CD4-positive, alpha-beta T cell treated with Interleukin-15 for 4 hours (primary cell): ENCODE measurements around the gene CAMTA1.

Experiments
- DNase-seq: peaks from one replicate; pipeline ENCODE4 v3.0.0-alpha.2; 2020; ENCODE audit warnings: low spot score

The CAMTA1 gene

GRCh38 chr1:7229696-7230631, 444.7 kb downstream of the CAMTA1 start:
- no peak for DNase-seq

GRCh38 chr1:7232441-7233236, 447.4 kb downstream of the CAMTA1 start:
- DNase-seq = no peak

DNA sequence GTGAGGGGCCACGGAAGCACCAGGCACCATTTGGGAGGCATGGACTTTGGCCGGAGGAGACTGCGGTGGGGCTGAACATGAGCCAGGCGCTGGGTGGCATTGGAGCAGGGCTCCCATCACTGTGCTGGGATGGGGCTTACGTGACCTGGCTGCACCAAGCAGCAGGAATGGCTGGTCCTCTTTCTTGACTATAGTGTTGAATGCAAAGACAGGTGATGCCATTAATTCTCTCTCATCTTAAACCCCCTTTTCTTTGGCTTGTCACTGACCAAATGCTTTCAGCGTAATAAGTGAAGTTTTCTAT, 447.9 kb downstream of the CAMTA1 start:
- DNase-seq = no peak

DNA sequence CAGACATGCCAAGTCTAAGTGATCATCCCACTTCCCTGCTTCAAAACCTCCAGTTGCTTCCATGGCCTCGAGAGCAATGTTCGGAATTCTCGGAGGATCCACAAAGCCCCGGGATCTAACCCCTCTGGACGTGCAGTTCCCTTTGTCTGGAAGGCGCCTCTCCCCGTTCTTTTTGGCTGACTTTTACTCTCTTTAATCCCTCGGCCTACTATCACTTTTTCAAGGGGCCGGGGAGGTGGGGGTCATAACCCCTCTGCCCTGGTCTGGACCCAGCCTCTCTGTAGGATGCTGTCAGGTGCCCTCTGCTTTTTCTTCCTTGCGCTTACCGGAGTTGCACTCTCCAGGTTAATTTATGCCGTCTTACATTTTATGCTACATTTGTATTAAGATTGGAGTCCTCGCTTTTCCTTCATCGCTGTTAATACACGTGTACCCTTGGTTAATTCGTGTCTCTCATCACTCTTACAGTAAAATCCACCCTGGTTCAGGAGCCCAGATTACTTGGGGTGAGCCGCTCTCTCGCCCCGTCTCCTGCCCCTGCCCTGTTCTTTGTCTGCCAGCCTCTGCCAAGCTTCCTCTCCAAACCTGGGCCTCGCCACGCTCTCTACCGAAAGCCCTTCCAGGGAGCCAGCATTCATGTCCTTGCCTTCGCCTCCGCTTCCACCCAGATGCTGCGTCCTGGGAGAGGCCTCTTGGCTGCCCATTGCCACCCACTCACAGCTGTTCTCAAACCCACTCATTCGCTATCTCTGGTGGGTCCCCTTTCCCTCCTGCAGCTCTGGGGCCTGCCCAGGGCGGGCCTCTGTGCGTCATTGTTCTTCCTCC, 448.6 kb downstream of the CAMTA1 start:
- DNase-seq = no peak

- DNase-seq = no peak
Measured at GRCh38 chr1:7234471-7234755, 449.2 kb downstream of the CAMTA1 start.

DNA sequence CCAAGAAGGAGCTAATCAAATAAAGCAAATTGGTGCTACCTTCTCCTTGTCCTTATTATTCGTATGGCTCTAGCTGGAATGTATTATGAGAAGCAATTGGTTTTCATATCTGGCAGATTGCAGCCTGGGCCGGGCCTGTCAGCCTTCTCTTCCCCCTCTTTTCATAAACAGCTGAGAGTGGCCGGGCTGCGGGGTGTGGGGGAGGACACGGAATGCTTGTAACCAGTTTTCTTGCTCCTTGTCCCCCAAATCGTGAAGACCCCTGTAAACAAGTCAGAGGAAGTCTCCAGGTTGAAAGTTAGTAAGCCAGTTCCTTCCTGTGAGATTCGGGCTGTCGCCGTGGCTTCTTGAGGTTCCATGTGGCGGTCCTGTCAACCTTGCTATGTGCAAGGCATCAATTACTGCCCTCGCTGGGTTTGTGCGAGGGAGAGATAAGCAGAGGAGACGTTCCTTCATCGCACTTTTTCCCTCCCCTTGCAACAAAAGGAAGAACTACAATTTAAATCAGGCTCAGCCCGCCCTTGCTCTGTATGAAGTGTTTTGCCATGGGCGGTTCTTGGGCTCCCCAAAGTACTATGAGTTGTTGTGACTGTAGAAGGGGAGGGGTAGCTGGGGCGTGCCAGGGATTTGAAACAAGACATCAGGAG, 450.7 kb downstream of the CAMTA1 start:
- no peak for DNase-seq

- no peak for DNase-seq
Measured at GRCh38 chr1:7236844-7237515, 451.7 kb downstream of the CAMTA1 start.

DNA sequence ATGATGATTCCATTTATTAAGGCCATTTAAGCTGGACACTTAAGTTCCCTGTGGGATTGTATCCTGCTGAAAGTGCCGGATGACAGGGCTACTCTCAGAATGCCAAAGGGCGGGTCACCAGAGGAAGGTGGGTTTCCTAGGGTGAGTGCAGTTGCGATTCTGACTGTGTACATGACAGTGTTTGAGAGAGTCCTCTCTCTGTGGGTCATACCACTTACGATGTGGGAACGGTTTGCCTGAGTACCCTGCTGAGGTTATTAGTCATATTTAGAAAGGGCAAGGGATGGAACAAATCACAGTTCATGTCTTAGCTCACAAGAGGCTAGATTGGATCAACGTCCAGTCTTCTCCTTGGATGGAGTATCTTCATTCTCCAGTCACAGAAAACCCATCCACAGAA, 461.9 kb downstream of the CAMTA1 start:
- DNase-seq = no peak

GRCh38 chr1:7247791-7248548, 462.7 kb downstream of the CAMTA1 start:
- no peak for DNase-seq

DNA sequence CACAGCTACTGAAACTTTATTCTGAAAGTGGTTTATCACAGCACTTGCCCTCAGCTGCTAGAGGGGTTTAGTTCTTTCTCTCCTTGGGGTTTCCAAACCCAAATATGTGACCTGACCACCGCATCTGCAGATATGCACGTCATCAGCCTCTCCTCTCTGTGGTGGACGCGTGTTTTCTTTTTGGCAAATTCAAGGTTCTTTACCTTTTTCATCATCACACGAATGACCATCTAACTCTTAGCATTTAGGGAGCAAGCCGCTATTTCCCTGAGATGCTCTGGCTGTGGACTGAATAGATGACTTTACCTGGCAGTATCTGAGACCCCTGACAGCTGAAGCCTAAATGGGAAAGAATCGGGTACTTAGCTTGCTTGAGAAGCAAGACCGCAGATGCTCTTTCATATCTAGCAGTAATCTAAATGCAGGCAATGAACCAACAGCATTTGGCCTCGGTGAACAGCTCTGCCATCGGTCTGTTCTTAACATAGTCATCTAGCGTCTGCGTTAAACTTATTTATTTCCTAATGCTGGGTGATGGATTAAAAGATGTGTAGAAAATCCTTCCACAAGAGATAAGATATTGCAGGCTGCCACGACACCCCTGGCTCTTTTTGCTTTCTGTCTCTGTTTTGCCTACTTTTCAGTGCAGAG, 463.4 kb downstream of the CAMTA1 start:
- DNase-seq = no peak

DNA sequence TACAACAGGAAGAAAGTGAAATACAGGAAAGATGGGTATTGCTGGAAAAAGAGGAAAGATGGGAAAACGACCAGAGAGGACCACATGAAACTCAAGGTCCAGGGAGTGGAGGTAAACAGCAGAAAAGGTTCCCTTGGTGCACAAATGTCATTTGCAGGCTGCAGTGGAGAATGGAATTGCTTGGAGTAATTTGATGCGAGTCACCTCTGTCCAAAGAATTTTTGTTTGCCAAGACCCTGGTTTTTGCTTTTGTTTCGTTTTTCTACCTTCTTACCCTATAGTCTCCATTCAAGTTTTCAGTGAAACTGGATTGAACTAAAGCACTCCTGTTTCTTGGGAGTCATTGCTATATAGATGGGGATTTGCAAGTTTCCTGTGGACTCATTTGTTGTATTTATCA, 464.3 kb downstream of the CAMTA1 start:
- no peak for DNase-seq

GRCh38 chr1:7250176-7250575, 464.9 kb downstream of the CAMTA1 start:
- no peak for DNase-seq

GRCh38 chr1:7250597-7251453, 465.6 kb downstream of the CAMTA1 start:
- DNase-seq = no peak

GRCh38 chr1:7251454-7251800, 466.2 kb downstream of the CAMTA1 start:
- no peak for DNase-seq

- no peak for DNase-seq
Measured at GRCh38 chr1:7252411-7253117, 467.3 kb downstream of the CAMTA1 start.

GRCh38 chr1:7253118-7253480, 467.8 kb downstream of the CAMTA1 start:
- no peak for DNase-seq

GRCh38 chr1:7253988-7254587, 468.8 kb downstream of the CAMTA1 start:
- DNase-seq = no peak

DNA sequence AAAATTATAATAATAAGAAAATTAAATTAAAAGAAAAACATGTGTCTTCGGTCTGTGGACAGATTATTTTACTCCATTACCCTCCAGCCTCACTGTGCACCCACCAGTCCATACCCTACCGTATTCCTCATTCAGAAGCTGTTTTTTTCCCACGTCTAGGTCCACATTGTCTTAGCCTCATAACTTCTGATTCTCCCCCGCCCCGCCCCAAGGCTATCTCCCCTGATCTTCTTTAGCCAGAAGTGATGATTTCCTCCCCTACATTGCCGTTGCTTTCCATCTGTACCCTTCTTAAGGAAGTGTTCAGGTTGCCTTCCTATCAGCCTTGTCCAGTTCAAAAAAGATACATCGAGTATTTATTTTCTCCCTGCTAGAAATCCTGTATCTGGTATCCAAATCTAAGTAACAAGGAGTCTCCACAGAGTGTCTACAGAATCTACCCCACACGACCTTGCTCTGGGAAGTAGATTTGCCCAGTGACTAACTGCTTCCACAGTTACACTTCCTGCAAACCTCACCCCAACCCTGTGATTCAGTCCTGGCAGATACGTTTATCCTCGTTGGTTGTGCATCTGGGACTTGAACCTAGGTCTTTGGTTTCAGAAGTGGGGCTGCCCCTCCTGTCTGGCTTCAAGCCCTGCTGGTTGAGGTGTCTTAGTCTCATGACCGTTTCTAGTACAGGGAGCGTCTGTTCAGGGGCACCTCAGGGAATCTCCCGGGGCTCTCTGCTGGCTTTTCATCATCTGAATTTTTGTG, 470.2 kb downstream of the CAMTA1 start:
- DNase-seq = no peak
